Middle frontal gyrus (tissue), 1 donor: ENCODE results near the gene SAE1.

ENCODE experiments used
- DNase-seq: peaks from one replicate; pipeline ENCODE4 v3.0.0-alpha.2; 2015; ENCODE audit warnings: low spot score; ENCODE audit errors: extremely low spot score

SAE1 gene

DNA sequence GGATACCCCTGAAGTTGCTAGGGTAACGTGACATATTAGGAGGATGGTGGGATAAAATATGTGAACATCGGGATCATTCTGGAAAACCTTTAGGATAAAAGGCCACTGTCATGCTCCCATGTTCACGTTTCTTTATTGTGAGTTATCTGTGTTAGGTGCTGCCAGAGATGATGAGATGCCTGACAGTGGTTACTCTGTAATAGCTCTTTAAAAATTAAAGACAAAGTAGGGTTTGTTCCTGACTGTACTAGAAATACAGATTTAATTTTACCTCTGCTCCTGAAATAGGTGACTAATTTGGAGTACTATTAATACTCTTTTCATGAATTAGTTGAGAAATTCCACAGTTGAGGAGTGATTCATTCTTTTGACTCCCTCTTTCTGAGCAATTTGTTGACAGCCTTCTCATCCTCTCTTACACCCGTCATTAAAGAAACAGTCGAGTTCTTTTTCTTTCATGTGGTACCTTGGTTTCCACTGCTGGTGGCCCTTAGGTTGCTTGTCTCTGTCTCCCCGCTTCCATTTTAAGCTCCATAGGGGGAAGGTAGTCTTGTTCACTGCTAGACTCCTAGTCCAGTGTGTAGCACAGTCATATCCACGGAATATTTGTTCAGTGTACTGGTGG, 28.4 kb downstream of the SAE1 start:
- DNase-seq = no peak

DNA sequence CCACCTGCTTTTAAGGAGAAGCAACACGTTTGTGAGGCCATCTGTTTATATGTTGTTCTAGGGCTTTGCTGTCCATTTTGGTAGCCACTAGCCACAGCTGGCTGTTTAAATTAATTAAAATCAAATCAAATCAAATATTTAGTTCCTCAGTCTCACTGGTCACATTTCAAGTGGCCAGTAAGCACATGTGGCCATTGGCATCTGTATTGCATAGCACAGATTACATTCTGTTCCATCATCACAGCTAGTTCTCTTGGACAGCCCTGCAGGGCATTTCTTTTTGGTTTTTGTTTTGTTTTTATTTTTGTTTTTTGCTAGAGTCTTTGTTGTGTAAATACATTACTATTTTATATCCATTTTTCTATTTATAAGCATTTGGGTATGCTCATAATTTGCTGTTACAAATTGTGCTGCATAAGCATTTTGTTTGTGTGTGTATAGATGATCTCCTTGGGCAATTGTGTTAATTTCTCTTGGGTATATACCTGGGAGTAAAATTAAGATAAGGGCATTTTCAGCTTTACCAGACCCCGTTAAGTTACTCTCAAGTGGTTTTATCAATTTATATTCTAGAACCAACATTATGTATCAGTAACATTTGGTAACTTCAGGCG, 31.3 kb downstream of the SAE1 start:
- DNase-seq = no peak

DNA sequence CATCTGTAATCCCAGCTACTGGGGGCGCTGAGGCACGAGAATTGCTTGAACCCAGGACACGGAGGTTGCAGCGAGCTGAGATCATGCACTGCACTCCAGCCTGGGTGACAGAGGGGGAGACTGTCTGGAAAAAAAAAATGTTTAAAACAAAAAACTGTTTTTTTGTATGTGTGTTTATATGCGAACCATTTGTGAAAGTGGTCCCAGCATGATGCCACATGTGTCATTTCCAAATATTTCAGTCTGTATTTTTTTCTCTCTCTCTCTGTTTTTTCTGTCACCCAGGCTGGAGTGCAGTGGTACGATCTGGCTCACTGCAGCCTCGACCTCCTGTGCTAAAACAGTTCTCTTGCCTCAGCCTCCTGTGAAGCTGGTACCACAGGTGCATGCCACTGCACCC, 37.4 kb downstream of the SAE1 start:
- no peak for DNase-seq

DNA sequence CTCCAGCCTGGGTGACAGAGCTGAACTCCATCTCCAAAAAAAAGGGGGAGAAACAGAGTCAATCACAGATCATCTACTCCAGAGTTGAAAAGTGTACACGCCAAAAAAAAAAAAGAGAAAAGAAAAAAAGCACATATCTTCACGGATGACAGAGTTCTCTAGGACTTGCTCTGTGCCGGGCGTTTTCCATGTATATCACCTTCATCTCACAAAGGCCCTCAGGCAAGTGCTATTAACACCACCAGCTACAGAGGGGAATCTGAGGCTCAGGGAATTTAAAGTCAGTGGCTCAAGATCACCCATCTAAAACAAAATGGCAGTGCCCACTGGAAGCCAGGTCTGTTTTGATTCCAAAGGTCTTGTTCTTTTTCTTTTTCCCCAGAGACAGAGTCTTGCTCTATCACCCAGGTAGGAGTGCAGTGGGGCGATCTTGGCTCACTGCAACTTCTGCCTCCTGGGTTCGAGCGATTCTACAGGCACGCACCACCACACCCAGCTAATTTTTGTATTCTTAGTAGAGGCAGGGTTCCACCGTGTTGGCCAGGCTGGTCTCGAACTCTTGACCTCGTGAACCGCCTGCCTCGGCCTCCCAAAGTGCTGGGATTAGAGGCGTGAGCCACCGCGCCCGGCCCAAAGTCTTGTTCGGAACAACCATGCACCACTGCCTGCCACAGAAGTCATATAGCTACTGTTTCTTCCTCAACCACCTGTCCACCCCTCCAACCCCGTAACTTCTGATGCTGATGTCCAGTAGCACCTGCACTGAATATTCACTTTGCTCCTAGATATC, 42.2 kb downstream of the SAE1 start:
- DNase-seq = no peak

DNA sequence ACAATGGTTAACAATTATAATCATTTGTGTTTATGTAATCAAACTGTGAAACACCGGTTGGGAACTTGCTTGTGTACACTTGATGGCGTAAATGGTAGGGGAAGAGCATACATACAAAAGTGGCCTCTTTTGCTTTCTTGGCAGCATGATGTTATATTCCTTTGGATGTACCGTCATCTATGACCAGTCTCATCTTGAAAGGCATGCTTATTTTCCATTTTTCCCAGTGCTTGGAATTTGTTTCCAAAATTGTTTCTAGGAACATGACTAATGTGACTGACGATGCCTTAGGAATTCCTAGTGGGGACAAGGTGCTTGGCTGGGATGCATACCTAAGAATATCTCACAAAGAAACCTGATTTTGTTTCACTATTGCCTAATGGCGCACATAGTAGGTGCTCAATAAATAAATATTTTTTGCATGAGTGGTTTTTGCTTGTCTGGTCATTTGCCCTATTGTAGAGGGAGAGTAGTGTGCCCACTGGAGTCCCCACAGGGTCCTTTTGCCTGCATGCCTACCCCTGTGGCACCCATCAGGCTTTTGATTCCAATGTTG, 45.5 kb downstream of the SAE1 start:
- DNase-seq = no peak

DNA sequence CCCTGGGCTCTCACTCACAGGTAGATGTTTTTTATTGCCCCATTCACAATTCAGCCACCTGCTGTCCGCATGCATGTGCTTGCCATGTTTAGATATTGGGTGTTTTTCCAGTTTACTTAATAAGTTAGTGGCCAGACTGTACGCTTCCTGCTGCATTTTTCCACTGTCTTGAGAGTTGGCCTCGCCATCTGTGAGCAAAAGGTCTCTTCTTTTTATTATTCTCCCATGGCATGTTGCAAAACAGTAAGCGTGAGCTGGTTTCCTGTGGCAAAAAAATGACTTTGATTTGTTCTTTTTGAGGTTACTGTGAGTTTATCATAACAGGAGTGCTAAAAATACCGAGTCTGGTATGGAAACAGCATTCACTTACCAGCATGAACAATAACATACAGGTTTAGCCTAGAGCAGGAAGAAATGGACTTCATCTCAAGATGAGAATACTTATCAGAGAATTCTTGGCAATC, 46.0 kb downstream of the SAE1 start:
- no peak for DNase-seq

DNA sequence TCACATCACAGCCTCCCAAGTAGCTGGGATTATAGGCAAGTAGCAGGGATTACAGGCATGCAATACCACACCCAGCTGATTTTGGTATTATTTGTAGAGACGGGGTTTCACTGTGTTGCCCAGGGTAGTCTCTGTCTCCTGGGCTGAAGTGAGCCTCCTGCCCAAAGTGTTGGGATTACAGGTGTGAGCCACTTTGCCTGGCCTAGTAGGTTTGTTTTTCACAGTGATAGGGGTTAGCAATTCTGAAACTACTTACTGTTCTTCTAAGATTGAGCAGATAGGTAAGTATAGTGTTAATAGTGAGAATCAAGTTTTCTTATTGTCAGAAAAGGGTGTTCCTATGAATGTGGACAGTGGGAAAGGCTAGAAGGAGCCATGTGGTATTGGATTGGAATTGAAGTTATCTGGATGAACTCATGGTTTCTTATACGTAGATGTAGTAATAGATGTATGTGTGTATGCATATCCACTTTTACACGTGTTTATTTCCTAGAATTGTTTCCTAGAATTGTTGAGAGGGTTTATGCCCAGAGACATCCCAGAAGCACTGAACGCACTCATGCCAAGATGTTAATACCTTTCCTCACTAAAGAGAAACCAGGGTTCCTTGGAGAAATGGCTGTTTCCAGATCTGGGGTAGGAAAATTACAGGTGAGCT, 49.1 kb downstream of the SAE1 start:
- no peak for DNase-seq

DNA sequence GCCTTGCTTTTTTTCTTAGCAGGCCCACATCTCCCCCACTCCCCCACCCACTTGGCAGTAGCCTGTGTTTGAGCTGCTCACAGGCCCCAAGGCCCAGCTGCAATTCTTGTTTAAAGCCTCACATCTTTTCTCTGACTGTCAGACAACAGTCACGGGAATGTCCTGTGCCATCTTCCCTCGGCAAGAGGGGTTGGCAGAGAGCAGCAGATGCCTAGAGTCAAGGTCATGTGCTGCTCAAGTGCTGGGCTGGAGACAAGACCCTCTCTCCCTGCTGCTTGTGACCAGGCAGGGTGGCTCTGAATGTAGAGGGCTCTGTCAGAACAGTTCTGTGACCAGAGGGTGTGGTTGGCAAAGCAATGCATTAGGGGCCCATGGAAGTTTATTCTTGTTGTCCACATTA, 53.0 kb downstream of the SAE1 start:
- DNase-seq = no peak

DNA sequence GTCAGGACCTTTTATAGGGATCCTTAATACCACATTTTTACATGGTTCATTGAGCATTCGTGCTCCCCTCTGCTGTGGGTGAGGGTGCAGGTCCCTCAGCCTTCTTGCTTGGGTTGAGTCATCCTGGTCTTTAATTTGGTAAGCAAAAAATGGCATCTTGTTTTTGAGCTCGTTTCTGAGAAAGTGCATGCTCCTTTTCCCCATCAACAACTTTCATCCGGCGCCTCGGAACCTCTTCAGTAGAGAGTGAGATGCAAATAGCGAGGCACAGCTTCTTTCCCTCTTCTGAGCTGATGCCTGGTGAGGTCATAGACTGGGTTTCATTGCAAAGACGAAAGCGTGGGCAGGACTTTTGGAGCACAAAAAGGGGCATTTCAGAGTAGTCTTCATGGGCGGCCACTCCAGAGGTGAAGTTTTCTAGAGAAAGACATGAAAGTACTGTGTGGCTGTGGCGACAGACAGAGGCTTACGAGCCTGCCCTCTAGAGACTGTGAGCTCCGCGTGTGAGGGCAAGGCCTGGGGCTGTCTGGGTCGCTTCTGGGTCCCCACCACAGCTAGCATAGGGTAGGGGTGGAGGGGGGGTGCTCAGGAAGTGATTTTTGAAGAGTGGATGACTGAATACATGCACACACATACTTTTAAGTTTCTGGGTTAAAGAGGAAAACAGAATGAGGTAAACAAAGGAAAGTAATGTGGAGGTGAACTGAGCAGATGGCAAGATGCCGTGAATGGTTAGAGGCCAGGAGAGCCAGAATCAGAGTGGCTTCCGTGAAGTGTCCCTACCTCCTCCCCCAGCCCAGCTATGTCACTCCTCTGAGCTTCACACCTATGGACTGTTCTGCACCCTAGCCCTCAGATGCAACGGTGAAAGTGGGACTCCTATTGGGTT, 56.1 kb downstream of the SAE1 start:
- DNase-seq = no peak

DNA sequence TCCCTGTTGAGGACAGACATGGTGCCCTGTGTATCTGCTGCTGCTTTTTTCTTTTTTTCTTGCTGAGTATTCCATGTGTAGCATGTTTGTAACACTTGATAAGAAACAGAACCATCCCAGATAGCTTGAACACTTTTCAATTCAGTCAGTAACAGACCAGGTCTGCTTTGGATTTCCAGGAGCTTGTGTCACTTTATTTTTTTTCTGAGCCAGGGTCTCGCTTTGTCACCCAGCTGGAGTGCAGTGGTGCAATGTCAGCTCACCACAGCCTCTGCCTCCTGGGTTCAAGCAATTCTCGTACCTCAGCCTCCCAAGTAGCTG, 56.7 kb downstream of the SAE1 start:
- no peak for DNase-seq

DNA sequence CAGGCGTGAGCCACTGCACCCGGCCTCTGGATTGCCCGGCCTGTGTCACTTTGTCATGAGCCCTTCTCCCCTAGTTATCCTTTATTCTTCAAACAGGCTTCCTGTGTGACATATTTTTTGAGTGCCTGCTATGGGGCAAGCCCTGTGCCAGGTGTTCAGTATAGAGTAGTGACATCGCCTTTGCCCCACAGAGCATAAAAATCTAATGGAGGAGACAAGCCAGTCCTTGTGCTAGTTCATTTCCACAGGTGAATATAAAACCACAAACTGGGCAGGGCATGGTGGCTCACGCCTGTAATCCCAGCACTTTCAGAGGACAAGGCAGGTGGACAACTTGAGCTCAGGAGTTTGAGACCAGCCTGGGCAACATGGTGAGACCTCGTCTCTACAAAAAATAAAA, 57.2 kb downstream of the SAE1 start:
- DNase-seq = no peak

DNA sequence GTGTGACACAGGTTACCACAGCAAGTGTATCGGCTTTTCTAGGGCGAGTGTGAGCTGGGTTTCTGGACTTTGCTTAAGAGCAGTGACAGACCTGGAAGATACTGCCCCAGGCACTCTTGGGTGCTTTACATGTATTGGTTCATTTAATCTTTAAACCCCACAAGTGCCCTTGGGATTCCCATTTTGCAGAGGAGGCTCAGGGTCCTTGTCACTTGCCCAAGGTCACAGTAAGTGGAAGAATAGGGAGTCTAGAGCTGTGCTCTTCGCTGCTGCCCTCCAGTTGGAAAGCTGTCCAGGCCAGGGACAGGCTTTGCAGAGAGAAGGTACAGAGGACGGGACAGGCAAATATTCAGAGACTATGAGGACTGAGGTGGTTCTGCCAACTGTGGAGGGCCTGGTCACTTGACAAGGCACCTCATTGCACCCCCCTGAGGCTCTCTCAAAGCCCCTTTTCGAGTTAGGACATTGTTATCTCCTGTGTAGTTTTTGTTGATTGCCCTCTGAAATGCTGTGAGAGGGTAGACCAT, 57.9 kb downstream of the SAE1 start:
- no peak for DNase-seq

DNA sequence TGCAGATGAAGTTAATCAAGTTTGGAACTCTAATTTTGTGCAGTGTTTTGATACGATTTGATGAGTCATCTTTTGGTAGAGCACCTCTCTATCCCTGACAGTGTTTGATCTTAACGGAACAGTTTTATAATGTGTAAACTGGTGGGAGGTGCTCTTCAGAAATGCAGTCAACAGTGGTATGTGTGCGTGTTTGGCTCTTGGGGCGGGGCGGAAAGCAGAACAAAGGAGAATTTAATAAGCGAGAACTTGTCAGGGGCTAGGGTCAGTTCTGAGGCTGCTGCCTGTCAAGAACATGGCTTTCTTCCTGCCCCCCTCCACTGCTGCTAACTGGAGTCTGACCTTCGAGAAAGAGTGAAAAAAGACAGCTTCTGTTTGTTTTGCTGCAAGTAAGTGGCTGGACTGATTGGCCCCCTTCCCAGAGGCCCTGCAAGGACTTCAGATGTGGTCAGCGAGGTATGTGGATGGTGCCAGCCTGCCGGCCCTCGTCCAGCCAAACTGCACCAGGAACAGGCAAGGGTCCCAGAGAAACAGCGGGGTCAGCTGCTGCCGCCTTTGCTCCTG, 59.6 kb downstream of the SAE1 start:
- DNase-seq = no peak

DNA sequence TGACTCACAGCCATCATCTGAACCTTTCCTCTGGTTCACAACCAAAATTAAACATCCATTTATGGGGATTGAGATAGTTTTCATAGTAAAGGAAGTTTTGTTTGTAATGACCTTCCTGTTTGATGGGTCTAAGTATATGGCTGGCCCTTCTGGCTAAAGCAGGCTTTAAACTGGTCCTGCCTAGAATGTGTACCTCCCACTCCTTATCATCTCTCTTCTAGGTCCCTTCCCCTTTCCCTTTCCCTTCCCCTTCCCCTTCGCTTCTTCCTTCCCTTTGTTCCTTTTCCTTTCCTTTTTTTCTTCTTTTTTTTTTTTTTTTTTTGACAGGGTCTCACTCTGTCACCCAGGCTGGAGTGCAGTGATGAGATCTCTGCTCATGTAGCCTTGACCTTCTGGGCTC, 64.8 kb downstream of the SAE1 start:
- DNase-seq = no peak

DNA sequence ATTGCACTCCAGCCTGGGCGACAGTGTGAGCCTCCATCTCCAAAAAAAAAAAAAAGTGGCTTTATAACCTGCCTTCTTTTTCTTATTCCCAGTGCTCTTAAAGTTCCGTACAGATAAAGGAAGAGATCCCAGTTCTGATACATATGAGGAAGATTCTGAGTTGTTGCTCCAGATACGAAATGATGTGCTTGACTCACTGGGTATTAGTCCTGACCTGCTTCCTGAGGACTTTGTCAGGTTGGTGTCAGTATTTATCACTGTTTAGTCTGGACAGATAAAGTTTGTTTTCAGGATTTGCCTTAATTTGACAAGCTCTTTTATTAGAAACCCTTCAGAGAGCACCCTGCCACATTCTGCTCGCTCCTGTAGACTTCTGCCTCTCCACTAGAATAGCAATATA, 66.5 kb downstream of the SAE1 start:
- no peak for DNase-seq

DNA sequence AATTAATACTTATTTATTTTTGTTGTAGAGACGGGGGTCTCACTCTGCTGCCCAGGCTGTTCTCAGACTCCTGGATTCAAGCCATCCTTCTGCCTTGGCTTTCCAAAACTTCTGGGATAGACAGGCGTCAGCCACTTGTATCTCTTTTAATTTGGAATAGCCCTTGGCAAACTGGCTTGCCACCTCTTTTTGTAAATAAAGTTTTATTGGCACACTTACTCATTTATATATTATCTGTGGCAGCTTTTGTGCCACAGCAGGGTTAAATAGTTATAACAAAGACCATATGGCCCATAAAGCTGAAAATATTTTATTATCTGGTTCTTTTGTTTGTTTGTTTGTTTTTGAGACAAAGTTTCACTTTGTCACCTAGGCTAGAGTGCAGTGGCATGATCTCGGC, 69.9 kb downstream of the SAE1 start:
- no peak for DNase-seq

DNA sequence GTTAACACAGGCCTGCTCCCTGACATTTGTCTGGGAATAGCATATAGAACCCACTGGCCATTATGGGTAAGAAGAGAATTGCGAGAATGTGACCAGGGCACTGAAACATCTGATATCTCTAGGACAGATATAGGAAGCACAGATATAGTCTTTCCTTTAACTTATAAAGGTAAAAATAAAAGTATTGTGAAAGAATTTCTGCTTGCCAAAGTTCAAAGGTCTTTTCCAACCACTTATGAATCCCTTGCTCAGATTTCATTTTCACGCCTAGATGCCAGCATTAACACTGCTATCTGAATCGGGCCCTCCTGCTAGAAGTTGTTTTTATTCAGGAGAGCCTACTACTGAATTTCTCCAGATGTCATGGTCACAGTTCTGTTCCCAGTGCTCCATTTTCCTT, 72.6 kb downstream of the SAE1 start:
- no peak for DNase-seq

DNA sequence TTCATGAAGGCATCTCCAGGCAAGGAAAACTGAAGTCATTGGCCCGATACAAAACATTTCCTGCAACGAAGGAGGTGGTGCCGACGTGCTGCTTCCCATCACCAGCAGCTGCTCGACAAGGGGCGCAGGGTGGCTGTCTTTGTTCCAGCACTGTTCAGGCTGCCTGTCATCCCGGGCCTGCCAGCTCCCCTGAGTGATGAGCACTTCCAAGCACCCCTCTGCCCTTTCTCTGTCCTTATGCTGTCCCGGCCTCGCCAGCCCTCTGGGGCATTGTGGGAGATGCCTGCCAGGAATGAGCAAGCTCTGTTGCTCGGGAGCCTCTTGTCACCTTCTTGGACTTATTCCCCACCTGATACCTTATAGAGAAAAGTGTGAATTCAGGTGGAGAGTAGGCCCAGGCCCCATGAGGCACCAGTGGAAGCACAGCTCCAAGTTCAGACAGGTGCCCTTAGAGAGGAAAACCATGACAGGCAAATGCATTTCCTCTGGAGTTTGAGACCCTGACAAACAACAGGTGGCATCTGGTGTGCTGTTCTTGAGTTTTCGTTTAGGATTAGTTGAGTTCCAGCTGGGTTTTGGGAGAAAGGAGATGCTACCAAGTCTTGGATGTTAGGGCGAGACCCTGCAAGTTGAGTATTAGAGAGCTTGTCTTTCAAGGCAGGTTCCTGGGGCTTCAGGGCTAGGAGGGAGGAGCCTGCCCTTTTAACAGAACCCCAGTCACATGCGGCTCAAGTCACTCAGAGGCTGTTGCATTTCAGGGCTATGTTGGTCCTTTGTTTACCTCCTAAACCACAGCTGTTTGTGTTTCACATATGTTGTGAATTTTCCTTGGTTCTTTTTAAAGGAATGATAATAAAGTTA, 78.9 kb downstream of the SAE1 start:
- no peak for DNase-seq

DNA sequence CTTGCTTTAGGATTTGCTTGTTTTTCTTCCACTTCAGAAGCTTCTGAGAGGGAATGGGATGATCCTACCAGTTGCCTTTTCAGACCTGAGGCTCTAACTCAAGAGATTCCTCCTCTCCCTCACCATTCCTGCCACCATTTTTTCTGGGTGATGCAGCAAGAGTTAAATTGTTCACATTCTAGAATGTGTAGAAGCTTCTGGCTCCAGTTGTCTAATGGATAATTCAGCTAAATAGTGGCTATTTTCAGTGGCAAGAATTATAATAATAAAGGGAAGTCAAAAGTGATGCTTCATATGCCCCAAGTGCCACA, 79.5 kb downstream of the SAE1 start:
- no peak for DNase-seq
